NCI-H526 treated with DMSO at 0.1 percent for 48 hours (cell line): ENCODE measurements around the gene ASAH2B.
A peak's percentile ranks its signal among the peaks of the same experiment; 100 is the strongest.
"Not testable (repeated sequence)": the region's sequence is repeated elsewhere in the genome, so short reads cannot be mapped to it uniquely, and the experiment has no call there.

Source experiments
- DNase-seq: peaks from one replicate; lab custom pipeline; 2025; lab: John Stamatoyannopoulos, UW

ASAH2B gene

DNA sequence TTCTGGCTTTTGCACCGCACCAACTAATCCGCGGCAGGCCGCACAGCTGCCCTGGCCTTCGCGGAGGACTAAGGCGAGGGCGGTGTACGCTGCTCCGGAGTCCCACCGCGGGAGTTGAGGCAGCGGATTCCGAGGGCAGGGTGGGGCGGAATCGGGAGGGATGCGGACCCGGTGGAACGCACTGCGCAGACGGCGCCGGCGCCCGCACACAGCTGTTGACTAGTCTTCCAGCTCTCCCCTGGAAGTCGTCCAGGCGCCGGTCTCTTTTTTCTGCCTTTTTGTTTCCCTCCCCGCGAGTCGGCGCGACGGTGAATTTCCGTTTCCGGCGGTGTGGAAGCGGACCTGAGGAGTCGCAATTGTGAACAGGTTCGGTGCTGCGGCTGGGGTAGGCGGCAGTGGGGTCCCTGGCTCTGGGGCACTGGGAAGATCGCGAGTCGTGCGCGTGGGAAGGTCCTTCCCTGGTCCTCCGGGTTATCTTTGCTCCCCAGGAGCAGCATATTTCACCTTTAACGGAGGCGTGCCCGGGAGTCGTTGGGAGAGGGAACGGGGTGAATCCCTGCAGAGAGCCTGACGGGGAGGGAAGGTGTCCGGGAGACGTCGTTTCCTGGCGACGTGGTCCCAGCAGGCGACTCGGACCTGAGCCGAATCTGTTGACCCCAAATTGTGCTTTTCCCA is at the start of gene ASAH2B:
TSS of gene ASAH2B (plus strand) at position 319 of the 675 bp plus-strand sequence. CDS start 5,195 bp downstream, outside the sequence.
- peak; percentile 32 for DNase-seq

DNA sequence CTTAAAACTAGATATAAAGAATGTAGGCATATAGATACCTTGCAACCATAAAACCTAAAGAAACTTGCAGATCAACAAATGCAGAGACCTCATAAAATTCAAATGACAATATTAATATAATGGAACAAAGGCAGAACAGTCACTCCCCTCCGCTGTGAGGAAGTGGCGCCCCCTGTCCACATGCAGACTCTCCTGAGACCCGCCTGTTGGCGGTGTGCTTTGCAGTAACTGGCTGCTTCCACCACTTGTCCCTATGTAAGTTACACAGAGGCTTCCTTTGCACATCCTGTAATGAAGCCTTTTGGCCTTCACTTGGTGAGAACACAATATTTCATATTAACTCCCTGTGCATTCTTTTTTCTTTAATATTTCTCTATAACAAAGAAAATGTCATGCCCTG is 41.9 kb upstream of the ASAH2B start:
- not testable (repeated sequence) for DNase-seq

DNA sequence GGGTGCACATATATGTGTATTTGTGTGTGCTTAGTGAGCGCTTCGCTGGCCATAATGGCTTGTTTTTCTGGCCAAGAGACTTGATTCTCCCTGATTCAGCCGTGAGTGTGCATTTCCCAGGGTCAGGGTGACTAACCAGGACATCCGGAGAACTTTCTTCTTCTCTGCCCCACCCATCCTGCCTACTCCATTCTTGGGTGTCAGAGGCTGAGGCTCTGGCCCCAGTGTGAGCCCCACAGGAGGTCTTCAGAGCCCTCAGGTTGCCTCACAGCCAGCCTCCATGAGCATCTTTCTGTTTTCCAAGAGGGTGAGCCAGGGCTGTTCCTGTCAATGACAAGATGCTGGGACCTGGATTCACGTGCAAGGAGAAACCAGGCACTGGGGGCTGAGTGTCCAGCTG is 37.8 kb upstream of the ASAH2B start:
- not testable (repeated sequence) for DNase-seq

- DNase-seq: not testable (repeated sequence)
Measured at GRCh38 chr10:50702997-50703396, 36.7 kb upstream of the ASAH2B start.

GRCh38 chr10:50704436-50705079 is 35.2 kb upstream of the ASAH2B start:
- not testable (repeated sequence) for DNase-seq

- DNase-seq: not testable (repeated sequence)
Measured at GRCh38 chr10:50706006-50706405, 33.7 kb upstream of the ASAH2B start.

- not testable (repeated sequence) for DNase-seq
Measured at GRCh38 chr10:50710241-50710640, 29.5 kb upstream of the ASAH2B start.

DNA sequence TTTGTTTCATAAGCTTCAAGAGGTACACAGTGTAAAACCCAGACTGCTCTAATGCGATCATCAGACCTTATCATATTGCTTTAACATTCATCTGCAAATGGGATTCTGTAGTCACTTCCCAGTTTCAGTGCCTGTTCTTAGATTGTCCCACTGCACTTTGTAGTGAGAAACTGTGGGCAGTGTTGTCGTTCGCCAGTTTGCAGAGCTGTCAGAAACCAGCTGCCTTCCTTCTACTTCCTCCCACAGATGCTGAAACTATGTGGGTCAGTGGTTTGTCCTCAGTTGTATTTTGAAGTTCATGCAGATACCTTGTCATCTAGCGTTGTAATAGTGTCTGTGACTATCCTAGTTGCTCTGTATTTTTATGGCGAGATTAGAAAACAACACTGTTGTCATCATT is 15.9 kb upstream of the ASAH2B start:
- not testable (repeated sequence) for DNase-seq

DNA sequence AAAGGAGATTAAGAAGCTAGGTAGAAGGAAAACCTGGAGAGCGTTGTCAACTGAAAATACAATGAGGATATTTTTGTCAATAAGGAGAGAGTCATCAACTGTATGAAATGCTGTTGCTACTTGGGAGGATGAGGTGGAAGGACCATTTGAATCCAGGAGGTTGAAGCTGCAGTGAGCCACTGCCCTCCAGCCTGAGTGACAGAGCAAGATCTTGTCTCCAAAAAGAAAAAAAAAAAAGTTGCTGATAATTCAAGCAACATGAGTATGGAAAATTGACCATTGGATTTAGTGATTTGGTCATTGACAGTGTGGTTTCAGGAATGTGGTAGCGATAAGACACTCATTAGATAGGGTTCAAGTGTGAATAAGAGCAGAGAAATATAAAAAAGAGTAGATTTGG is 11.6 kb upstream of the ASAH2B start:
- not testable (repeated sequence) for DNase-seq

DNA sequence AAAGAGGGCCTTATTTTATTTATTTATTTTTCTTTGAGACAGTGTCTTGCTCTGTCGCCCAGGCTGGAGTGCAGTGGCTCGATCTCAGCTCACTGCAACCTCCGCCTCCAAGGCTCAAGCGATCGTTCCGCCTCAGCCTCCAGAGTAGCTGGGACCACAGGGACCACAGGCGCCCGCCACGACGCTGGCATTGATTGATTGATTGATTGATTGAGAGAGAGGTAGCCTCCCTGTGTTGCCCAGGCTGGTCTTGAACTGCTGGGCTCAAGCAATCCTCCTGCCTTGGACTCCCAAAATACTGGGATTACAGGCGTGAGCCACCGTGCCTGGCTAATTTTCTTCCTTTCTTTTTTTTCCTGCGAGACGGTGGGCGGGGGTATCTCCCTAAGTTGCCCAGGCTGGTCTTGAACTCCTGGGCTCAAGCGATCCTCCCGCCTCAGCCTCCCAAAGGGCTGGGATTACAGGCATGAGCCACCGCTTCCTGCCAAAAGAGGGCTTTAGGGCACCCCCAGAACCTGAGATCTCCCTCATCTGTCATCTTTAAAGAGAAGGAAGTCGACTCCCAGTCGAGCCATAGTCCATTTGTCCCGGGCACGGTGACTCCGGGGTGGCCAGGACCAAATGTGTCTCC is 634 bp upstream of the ASAH2B start:
- not testable (repeated sequence) for DNase-seq

- DNase-seq: peak; percentile 32
Measured at GRCh38 chr10:50740293-50740648, 535 bp downstream of the ASAH2B start.

GRCh38 chr10:50742820-50743219 is 3.1 kb downstream of the ASAH2B start:
- not testable (repeated sequence) for DNase-seq

GRCh38 chr10:50766774-50767513 is 27.2 kb downstream of the ASAH2B start:
- DNase-seq: not testable (repeated sequence)

DNA sequence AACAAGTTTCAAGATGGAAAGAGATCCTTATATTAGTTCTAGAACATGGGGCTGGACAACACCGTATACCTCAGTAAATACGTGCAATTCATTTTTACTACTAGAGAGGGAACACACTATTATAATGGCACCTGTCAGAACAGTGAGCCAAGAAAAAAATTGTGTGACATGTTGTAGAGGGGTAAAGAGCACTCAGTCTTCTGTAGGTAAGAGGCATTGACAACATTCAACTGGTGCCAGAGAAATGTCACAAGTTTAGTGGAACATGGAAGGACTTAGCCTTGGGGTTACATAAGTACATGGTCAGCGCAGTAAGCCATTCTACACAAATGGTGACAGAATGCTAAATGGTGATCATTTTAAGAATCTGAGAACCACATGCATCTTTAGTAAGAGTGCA is 32.3 kb downstream of the ASAH2B start:
- DNase-seq: not testable (repeated sequence)

GRCh38 chr10:50774868-50775267 is 35.1 kb downstream of the ASAH2B start:
- not testable (repeated sequence) for DNase-seq

DNA sequence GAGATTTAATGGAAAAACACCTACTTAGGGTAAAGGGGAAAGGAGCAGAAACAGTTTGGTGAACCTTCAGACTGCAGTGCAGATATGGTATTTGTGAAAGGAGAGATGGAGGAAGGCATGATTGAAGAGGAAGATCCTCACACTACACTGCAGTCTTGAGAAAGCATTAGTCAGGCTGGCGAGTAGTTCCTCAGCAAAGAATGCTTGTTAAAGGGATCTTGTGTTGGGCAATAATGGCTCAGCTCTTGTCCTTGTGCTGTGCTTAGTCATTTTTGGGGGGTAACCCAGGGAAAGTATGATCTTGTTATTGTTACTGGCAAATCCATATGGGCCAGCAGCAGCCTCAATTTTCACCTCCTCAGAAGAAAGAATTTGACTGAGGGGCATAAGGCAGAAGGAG is 40.3 kb downstream of the ASAH2B start:
- not testable (repeated sequence) for DNase-seq

DNA sequence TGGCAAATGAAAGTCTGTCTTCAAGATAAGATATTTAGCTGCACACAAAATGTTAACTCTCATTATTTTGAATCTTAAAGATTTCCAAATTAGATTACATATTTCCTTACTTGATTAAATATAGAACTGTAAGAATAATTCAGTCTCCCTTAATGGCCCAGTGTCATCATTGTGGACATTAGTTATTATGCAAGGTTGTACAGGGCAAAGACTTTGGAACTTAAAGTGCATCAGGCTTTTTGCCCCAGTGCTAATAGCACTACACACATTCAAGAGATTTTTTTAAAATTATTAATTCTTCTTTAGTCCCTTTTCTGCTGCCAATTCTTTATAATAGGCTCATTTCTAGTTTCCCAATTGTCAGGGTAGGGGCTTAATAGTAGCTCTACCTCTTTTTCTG is 42.3 kb downstream of the ASAH2B start:
- not testable (repeated sequence) for DNase-seq

GRCh38 chr10:50787962-50788361 is 48.2 kb downstream of the ASAH2B start:
- DNase-seq: not testable (repeated sequence)

DNA sequence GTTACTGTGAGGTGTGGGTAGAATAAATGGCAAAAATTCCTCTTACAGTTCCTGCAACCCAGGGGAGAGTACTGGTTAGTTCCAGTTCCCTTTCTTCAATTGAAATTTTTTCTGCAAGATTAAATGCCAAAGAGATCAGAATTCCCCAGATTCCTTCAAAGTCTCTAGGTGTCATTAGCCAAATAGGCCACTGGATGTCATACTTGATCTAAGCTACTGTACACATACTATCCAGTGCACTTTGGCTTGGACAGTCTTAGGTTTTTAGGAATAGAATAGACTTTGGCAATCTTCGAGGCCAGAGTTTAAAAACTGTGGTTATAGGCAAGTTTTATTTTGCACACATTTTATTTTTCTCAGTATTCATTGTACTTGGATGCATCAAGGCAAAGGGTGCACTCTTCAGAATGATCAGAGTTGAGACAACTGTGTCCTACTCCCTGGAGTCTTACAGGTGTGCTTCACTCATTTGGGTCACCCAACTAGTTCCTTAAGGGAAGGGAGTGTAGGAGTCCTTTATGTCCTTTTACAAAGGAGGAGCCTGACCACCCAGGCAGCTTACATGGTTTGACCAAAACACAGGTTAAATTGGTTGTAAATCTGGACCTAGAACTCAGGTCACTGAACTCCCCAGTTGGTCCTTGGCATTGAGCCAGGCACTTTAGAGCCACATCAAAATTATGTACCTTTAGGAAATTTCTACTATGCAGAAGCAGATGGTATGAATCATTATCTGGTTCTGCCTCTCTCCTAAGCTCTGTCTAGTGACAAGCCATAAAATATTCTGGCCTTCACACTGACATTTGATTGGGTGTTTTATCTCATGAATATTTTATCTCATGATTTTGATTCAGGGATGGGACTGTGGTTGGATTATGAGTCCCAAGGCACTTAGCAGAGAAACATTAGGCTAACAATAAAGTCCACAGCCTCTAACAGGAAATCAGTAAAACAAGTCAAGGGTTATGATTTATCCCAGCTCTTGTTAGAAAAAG is 49.5 kb downstream of the ASAH2B start:
- DNase-seq: no peak

DNA sequence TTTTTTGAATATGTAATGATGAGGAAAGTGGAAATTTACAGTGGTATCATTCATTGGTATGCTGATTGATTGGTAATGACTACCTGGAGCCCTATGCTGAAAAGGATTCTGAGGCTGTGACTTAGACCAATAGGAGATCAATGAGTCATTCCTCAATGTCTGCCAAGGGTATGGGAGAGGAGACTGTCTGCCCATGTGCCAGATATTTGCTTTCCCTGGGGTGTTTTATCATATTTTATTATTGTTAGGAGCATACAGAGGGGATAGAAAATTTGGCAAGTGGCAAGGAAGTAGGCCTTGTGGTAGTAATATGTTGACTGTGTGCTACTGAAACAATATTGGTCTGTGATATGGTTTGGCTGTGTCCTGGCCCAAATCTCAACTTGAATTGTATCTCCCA is 54.8 kb downstream of the ASAH2B start:
- no peak for DNase-seq

GRCh38 chr10:50796693-50797092 is 57.0 kb downstream of the ASAH2B start:
- no peak for DNase-seq
